Ramos (cell line): ENCODE results near the gene BCKDHB.
"Not testable (repeated sequence)": the region's sequence is repeated elsewhere in the genome, so short reads cannot be mapped to it uniquely, and the experiment has no call there.

Experiments used
- in situ Hi-C: fragments of 300-500 bp; cut with MboI; formaldehyde crosslinking; loops from one replicate; pipeline ENCODE4 v1.14.3; 2022; ENCODE audit warnings: low sequenced_read_pairs; ENCODE audit not compliant: unreplicated experiment

The BCKDHB gene

DNA sequence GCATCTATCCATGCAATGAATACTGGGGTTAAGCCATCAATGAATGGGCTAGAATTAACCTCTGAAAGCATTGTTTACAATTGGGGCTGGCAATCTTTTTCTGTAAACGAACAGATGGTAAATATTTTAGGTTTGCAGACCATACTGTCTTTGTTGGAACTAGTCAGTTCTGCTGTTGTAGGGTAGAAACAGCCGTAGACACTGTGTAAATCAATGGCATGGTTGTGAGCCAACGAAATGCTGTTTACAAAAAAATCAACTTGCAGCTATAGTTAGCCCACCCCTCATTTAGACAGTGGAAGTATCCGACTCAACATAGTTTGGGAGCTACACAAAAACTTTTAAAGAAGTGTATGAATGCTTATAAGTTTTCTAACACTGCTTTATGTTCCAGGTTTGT lies 91.5 kb downstream of the BCKDHB start:
- in situ Hi-C loops = no loop called here

DNA sequence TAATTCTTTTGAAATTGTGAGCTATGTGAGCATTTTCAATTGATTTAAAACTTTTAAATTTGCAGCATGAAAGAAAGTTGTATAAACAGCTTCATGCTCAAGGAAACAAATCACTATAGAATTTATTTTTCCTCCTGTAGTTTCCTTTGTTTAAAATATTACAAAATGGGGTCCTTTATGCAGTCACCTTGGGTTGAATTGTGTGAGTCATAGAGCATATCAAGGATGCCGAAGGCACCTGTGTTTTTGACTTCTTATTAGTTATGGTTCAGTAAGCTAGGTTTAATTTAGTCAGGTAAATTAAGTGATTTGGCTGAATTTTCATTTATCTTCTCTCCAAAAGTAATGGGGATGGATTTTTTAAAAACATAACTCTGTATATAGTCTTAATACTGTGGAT lies 96.8 kb downstream of the BCKDHB start:
- in situ Hi-C loops = no loop called here

DNA sequence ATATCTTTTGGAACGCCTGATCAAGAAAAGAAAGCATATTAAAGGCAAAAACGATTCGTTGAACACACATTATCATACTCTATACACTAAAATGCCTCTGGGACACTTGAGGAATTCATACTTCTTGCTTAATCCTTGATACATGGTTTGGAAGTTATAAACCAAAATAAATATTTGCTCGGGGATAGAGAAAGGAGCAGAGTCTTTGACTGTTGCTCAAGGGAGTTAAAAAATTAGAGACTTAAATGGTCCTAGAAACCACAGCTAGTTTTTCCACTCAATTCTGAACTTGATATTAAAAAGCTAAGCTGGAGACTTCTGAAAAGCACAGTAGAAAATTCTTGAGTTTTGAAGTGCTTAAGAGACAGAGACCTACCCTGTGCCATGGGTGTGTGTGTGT lies 98.9 kb downstream of the BCKDHB start:
- in situ Hi-C loops = no loop called here

DNA sequence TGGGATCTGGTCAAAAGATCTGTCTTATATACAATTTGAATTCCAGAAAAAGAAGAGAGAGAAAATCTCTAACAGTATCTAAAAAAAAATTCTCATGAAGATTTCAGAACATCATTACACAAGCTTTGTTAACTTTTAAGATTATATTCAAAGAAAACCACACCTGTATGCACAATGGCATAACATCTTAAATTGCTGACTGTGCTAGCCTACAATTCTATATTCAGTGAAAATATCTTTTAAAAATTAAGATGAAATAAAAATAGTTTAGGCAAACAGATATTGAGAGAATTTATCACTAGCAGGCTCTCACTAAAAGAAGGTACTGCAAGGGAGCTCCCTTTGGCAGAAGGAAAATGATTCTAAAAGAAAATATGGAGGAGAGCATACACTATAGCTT lies 100.3 kb downstream of the BCKDHB start:
- in situ Hi-C loops = no loop called here

DNA sequence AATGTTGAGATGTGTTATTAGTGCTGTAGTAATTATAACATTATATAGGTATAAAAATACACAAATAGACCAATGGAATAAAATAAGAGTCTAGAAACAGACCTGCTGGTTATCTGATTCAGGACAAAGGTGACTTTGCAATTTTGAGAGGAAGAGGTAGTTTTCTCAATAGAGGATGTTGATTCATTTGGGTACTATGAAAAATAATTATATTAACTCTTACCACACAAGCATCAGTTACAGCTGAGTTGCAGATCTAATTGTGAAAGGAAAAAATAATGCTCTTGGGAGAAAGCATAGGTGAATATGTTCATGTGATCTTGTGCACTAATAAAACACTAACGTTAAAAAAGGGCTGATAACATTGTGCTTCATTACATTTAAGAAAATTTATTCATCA lies 103.0 kb downstream of the BCKDHB start:
- in situ Hi-C loops = no loop called here

DNA sequence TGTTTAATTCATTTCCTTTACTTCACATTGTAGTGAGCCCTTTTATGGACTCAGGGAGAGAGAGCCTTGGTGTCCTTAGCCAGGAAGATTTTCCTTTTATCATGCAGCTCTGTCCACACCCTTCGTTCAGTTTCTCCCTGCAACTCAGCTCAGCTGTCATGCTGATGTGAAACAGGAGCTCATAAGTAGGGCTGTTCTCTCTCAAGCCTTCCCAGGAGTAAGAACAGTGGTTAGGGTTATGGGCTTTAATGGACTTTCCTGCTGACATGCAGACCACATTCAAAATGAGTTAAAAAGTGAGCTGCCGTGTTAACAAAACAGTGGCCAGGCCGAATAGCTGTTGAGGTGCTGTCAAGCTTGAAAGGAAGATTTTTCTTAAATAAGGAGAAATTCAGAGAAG lies 104.1 kb downstream of the BCKDHB start:
- in situ Hi-C loops = no loop called here

DNA sequence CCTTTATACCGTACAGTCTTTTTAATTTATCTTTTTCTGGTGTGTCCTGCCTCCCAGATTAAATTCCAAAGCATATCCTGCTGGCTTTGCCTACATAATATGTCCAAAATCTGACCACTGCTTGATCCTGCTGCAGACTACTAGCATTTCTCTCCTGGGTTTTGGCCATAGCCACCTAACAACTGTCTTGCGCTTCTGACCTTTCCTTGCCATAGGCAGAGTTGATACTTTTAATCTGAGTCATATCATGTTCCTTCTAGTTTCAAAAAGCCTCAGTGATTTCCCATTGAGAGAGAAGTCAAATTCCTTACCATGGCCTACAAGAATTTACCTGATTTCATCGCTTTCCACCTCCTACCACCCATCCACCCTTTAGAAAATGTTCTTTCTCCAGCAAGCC lies 104.8 kb downstream of the BCKDHB start:
- in situ Hi-C loops = no loop called here

DNA sequence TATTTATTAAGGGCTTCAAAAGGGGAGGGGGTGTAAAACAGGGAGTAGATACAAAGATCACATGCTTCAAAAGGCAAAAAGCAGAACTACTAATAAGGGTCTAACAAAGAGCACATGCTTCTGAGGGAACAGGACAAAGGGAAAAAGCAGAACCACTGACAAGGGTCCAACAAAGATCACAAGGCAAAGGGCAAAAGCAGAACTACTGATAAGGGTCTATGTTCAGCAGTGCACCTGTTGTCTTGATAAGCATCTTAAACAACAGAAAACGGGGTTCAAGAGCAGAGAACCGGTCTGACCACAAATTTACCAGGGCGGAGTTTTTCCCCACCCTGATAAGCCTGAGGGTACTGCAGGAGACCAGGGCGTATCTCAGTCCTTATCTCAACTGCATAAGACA lies 105.4 kb downstream of the BCKDHB start:
- in situ Hi-C loops = not testable (repeated sequence)

DNA sequence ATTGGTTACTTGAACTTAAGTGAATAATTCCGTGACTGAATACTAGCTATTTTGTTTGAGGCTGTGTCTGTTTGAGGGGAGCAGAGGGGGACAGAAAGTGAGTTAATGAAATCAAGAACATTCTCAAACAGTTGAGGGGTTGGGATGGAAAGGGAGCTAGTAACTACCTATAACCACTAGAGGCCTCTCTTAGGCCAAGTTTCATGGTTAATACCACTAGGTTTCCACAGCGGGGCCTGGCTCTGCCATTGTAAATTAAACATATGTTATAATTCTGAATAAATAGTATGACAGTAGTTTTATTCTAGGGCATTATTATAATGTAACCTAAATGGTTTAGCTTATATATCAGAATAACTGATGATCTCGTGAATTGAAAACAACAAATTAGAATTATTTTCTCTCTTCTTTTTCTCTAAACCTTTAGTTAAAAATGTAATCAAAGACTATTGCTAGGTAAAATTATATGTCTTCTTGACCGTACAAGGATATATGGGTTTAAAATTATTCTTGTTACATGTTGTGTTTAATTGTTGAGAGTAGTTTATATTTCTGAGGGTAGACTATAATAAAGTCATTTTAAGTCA lies 108.1 kb downstream of the BCKDHB start:
- in situ Hi-C loops = no loop called here

DNA sequence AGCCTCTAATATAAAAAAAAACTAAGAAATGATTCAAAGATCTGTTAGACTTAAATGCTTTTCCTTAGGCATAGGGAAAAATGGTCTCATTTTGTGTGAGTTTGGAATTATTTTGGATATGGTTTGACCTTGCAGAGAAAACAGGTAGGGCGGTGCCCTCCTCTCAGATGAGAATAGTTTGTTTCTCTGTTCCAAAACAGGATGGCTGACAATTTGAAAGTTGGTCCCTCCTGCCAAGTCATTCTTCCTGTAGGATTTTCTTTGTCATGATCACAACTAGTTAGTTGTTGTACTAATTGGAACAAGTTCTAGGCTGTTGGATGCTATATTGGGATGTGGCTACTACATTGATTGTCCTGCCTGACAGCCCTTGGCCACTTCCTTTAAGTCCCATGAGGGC lies 108.6 kb downstream of the BCKDHB start:
- in situ Hi-C loops = no loop called here

DNA sequence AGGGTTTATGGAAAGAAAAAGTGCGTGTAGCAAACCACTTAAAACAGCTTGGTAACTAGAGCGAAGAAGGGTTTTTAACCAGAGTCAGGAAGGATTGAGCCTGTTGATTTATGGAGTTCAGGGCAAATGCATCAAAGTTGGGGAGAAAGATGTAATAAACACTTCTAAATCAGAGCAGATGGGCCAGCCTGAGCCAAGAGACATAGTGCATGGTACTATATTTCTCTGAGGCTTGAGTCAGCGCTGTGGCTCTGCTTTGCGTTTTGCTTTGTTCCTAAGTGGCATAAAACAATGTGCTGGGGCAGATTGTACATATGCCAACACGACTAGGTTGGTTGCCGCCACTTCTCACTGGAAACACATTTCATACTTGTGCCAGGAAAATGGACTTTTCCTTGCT lies 111.3 kb downstream of the BCKDHB start:
- in situ Hi-C loops = no loop called here

DNA sequence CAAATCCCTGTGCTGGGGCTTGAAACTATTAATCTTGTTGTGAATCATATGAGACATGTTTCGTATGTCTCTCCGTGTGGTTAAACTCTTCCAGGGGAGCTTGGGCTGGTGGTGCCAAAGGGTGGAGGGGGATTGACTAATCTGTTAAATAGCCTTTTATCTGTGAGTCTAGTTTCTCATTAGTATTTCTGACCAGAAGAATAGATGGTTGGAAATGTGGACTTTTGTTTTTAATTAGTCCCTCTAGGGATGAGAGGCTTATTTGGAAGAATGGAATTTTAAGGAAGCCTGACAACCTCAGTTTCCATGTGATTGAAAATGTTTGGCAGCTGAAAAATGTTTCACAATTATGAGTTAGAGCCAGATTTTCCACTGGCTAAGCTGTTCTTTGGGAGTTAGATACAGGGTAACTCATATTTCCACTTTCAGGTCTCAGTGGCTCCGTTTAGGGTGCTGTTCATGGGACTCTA lies 117.3 kb downstream of the BCKDHB start:
- in situ Hi-C loops = no loop called here

DNA sequence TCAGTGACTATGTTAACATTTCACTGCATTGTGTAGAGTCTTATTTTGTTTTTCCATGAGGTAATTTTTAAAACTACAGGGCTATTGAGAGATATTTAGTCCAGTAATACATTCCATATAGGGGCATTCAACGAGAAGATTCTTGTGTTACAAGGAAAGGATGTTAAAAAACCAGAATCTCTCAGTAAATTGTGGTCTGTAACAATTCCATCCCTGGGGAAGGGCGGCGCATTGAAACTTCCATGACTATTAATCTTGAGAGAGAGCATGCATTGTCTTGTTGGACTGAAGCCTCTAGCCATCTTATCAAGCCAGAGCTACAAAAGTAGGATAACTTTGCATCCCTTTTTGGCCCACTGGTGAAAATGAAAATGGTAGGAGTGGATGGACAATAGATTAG lies 119.7 kb downstream of the BCKDHB start:
- in situ Hi-C loops = no loop called here

DNA sequence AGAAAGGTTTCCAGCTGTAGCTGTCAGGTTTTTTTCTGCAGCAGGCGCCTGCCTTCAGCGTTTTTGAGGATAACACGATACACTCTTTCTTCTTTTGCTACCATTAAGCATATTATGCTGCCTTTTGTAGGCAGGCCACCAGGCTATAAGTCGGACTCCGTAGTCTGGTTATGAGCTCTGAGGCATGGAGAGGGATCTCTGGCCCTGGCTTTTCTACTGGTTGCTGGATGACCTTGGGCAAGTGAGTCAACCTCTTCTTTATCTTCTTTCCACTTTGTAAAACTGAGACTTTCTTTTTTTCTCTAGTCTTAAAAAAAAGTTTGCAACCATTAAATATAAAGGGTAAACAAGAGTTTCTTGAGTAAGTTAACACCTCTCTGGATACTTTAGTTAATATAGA lies 120.2 kb downstream of the BCKDHB start:
- in situ Hi-C loops = no loop called here

DNA sequence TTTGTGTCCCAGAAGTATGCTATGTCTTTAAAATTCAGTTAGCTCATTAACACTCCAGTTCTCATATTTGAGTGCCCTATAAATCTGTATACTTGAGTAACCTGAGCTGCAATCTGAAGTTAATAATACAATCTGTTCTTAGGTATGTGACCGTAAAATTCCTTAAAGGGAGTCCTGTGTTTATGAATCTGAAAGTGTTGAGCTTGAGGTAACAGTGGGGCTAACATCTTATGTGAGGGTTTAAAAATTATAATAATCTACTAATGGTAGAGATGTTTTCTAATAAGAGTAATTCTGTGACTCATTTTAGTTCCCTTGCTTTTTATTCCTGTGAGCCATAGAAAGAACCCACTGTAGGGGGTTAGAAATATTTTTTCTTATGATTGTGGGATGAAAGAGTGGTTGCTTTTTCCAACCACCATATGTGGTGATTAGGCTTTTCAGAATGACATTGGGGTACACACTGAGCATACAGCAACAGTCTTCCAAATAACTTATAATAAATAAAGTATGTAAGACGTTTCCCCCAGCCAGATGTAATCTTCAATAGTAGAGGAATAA lies 121.2 kb downstream of the BCKDHB start:
- in situ Hi-C loops = no loop called here

DNA sequence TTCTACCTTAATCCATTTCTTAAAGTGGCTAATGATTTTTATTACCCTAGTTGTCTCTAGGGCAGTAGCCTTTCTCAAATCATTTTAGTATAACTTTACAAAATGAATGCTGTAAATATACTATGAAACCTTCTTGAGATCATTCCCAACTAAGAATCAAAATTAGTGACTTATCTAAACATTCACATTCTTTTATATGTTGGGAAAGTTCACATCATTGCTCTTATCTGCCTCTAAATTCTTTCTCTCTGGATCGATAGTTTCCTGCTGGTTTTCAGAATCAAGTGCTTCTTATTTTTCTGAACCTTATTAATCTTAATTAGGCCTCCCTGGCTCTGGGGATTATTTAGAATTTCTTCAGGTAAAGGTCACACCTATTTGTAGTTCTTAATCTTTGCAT lies 126.8 kb downstream of the BCKDHB start:
- in situ Hi-C loops = no loop called here

DNA sequence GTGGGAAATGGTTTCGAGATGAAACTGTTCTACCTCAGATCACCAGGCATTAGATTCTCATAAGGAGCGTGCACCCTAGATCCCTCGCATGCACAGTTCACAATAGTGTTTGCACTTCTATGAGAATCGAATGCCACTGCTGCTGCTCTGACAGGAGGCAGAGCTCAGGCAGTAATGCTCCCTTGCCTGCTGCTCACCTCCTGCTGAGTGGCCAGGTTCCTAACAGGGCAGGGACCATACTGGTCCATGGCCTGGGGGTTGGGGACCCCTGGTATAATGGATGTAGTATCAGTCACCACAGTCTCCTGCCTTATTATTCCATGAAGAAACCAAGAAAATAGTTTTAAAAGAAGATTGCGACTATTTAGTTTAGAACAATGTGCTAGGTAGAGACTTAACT lies 127.5 kb downstream of the BCKDHB start:
- in situ Hi-C loops = no loop called here

DNA sequence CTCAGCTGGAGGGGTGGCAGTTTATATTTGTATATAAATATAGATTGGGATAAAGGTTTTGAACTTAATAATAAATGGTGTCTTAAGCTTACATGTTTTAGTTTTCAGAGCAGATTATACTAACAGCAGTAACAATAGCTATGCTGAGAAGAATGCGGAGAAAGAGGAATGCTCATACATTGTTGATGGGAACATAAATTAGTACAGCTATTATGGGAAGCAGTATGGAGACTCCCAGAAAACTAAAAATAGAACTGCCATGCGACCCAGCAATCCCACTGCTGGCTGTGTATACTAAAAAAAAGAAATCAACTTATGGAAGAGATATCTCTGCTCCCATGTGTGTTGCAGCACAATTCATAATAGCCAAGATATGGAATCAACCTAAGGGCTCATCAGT lies 127.9 kb downstream of the BCKDHB start:
- in situ Hi-C loops = no loop called here

DNA sequence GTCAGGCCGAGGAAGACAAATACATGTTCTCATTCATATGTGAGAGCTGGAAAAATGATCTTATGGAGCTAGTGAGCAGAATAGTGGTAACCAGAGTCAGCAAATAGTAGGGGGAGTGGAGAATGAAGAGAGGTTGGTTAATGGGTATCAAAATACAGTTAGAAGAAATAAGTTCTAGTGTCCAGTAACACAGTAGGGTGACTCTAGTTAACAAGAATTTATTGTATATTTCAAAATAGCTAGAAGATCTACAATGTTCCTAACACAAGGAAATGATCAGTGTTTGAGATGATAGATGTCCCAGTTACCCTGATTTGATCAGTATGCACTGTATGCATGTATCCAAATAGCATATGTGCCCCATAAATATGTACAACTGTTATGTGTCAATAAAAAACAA lies 128.4 kb downstream of the BCKDHB start:
- in situ Hi-C loops = no loop called here

DNA sequence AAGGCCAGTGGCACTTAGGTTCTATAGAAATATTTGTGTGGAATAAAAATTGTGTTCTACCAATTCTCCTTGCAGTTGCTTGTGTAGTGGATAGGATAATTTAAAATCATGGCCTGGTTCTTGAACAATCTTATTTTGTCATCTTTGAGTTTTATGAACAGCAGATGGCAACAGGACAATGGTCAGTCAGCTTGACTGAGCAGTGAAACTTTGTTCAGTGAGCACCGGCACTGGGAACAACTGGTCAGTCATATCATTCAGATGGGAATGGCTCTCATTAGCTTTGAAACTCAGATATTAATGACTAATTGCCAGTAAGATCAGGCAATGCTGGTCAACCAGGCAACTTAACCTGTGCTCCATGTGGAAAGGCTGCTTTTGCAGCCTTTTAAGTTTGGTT lies 129.2 kb downstream of the BCKDHB start:
- in situ Hi-C loops = no loop called here

DNA sequence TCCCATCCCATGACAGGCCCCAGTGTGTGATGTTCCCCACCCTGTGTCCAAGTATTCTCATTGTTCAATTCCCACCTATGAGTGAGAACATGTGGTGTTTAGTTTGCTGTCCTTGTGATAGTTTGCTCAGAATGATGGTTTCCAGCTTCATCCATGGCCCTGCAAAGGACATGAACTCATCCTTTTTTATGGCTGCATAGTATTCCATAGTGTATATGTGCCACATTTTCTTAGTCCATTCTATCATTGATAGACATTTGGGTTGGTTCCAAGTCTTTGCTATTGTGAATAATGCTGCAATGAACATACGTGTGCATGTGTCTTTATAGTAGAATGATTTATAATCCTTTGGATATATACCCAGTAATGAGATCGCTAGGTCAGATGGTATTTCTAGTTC lies 132.3 kb downstream of the BCKDHB start:
- in situ Hi-C loops = not testable (repeated sequence)

DNA sequence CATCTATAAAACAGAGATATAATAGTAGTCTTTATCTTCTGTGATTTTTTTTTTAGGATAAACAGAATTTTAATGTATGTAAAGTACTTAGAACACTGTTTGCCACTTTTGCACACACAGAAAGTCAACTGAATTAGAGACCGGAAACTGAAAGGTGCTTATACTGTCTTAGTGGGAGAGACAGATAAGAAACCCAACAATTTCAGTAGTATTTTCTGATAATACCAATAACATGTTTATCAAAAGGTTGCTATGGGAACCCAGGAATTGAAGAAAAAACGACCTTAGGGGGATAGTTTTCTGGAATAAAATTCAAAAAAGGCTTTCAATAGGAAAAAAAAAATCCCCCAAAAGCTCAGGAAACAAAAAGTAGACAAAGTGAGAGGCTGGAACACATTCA lies 138.6 kb downstream of the BCKDHB start:
- in situ Hi-C loops = no loop called here

DNA sequence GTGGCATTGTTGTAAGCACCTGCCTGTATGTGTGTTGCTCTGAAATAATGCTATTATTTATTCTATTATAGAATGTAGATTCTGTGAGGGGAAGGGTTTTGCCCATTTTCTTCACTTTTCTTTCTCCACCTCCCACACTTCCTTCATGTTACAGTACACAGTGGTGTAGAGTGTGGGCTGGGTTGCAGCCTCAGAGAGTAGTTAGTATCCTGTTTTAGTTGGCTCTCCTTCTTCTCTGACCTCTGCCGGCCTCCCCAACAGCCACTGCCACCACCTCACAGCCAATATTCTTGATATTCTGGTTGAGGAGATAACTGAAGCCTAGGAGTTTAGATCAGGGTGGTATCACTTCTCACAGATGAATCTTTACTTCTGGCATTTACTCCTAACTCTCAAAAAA lies 143.4 kb downstream of the BCKDHB start:
- in situ Hi-C loops = no loop called here
